ENCODE data around the gene TBL1XR1. TPM values are rescaled to one million over a fixed set of nuclear protein-coding genes. Genes with fewer than 3 reads are reported as not detected.

Gene TBL1XR1
- total and polyA plus RNA-seq, 2 of the 8 experiments (the other 6 are each of a cell fraction or from before 2014, with no cell fraction given): 28.1 to 147 TPM

GRCh38 chr3:177119829-177120228, 77.5 kb downstream of the TBL1XR1 start:
- H2BK5ac ChIP-seq (ENCODE audit: low read depth, low read length): no peak overlapping the region
- no peak overlapping the region for H3K18ac ChIP-seq (ENCODE audit: extremely low read depth, low read length)
- H2BK12ac ChIP-seq (ENCODE audit: low read depth, low read length): no peak overlapping the region
- H2BK20ac ChIP-seq (ENCODE audit: low read length): no peak overlapping the region
- H3K56ac ChIP-seq (replicated peaks; ENCODE audit: insufficient read length, low read depth, low read length): no peak overlapping the region
- H3K23ac ChIP-seq (ENCODE audit: insufficient read length): no peak overlapping the region
- H4K91ac ChIP-seq (replicated peaks; ENCODE audit: insufficient read length, low read length): no peak overlapping the region
- no peak overlapping the region for H3K9ac ChIP-seq (replicated peaks in 1 of 4; ENCODE audit: extremely low read depth in 1 of 4, low read depth in 3 of 4, low read length in 3 of 4)
- H3K79me1 ChIP-seq (ENCODE audit: low read depth, low read length): no peaks in the 10 kb centered on the region; the same call in 1 of the 2 replicates
- WGBS, 2 experiments (ENCODE audit: extremely low coverage in 1 of 2, insufficient coverage in 1 of 2, insufficient read length in 1 of 2, insufficient replicate concordance in 2 of 2, low coverage in 1 of 2, low lambda C conversion rate in 2 of 2, missing lambda C conversion rate in 1 of 2): 76% methylated on average over 3 of the region's 3 CpGs; no CpG with 5 or more reads in 1 of the 2 experiments
- no peaks in the 10 kb centered on the region for H3K9me3 ChIP-seq (ENCODE audit: insufficient read depth in 2 of 2, low read depth in 1 of 2, low read length in 1 of 2)
- H3K27ac ChIP-seq (ENCODE audit: low read depth, low read length): no peak overlapping the region
- no peak overlapping the region for H2BK120ac ChIP-seq (replicated peaks; ENCODE audit: low read depth, low read length)
- ChIA-PET POLR2A (ENCODE audit: partially characterized antibody) (interaction anchor here (1.2 kb wide), 1 partner anchor 10 kb away, joined by 3 read pairs; no protein-coding TSS in a partner anchor), CTCF (ENCODE audit: partially characterized antibody) (no interaction called here)
- no peak overlapping the region for H2AK5ac ChIP-seq (ENCODE audit: low read depth, low read length)
- no peak overlapping the region for H4K8ac ChIP-seq (ENCODE audit: extremely low read depth, insufficient read depth, low read length)
- no peak overlapping the region for H2AFZ ChIP-seq (ENCODE audit: low read length)
- peaks cover 15 to 16% of the 10 kb centered on the region in 2 experiments for H4K20me1 ChIP-seq (replicated peaks in 1 of 2; ENCODE audit: control insufficient read depth in 1 of 2, insufficient read depth in 2 of 2, low read length in 2 of 2)
- H3K4me2 ChIP-seq (ENCODE audit: insufficient read depth in 1 of 2, low read depth in 2 of 2, low read length in 2 of 2): no peak overlapping the region
- no peak for DNase-seq (ENCODE audit: low read depth in 1 of 2, low spot score in 2 of 2)
- no peak overlapping the region for H2BK15ac ChIP-seq (ENCODE audit: low read length)
- H4K5ac ChIP-seq (ENCODE audit: insufficient read length, low read depth, low read length): no peak overlapping the region
- no peaks in the 10 kb centered on the region for H3K23me2 ChIP-seq (ENCODE audit: low read depth, low read length)
- no peak overlapping the region for H3K14ac ChIP-seq (ENCODE audit: insufficient read length)
- no peak for FAIRE-seq
- peaks cover 0 to 6% (median 1%) of the 10 kb centered on the region in 4 experiments; a peak in 2 of 7 replicates for H3K4me1 ChIP-seq (replicated peaks in 1 of 4; ENCODE audit: control insufficient read depth in 3 of 4, insufficient read depth in 4 of 4, low read length in 3 of 4)
- no peaks in the 10 kb centered on the region for H3K27me3 ChIP-seq (replicated peaks in 1 of 4; ENCODE audit: control insufficient read depth in 3 of 4, extremely low read depth in 1 of 4, insufficient read depth in 3 of 4, low read length in 3 of 4)
- no peak overlapping the region for H3K4me3 ChIP-seq (ENCODE audit: extremely low read depth in 1 of 4, insufficient read depth in 2 of 4, low read depth in 3 of 4, low read length in 4 of 4)
- H3K36me3 ChIP-seq (ENCODE audit: control insufficient read depth in 2 of 4, insufficient read depth in 4 of 4, low read length in 3 of 4): no peaks in the 10 kb centered on the region
- no peak overlapping the region for H3K4ac ChIP-seq (replicated peaks; ENCODE audit: insufficient read length, low read depth, low read length)
- H3K79me2 ChIP-seq (ENCODE audit: control insufficient read depth in 1 of 2, insufficient read depth in 2 of 2, low read length in 2 of 2): peaks cover 14 to 100% of the 10 kb centered on the region in 2 experiments; a peak in 3 of 4 replicates
- TF ChIP-seq TEAD4 (IDR thresholded peaks at IDR 0.05; ENCODE audit: low read depth, low read length) (no peak), RBBP5 (IDR thresholded peaks at IDR 0.05; ENCODE audit: borderline replicate concordance, low read depth, low read length) (no peak), RNF2 (IDR thresholded peaks at IDR 0.05; ENCODE audit: borderline replicate concordance, low read depth, low read length, missing control alignments, poor library complexity, severe bottlenecking) (no peak), HDAC2 (IDR thresholded peaks at IDR 0.05; ENCODE audit: borderline replicate concordance in 1 of 2, low read depth in 2 of 2, low read length in 2 of 2) (no peak), BRCA1 (IDR thresholded peaks at IDR 0.05; ENCODE audit: low read depth, low read length) (no peak), BCL11A (IDR thresholded peaks at IDR 0.05; ENCODE audit: low read depth in 2 of 2, low read length in 2 of 2) (no peak), SP1 (IDR thresholded peaks at IDR 0.05; ENCODE audit: low read depth, low read length) (no peak), RXRA (IDR thresholded peaks at IDR 0.05; ENCODE audit: insufficient read depth, low read depth, low read length) (no peak), ATF3 (IDR thresholded peaks at IDR 0.05; ENCODE audit: insufficient read depth, low read depth, low read length) (no peak), FOSL1 (IDR thresholded peaks at IDR 0.05; ENCODE audit: insufficient read depth, low read depth, low read length) (no peak), YY1 (IDR thresholded peaks at IDR 0.05; ENCODE audit: low read depth, low read length) (no peak), TCF12 (IDR thresholded peaks at IDR 0.05; ENCODE audit: low read depth, low read length) (no peak), RAD21 (IDR thresholded peaks at IDR 0.05 in 1 of 2, conservative IDR thresholded peaks at IDR 0.05 in 1 of 2; ENCODE audit: low read depth in 2 of 2, low read length in 2 of 2) (no peak)

Data from H1 (cell line).